COLO668 (cell line): ENCODE data around the gene VPS33A.

Experiments
- DNase-seq: peaks from one replicate; lab custom pipeline; 2025; ENCODE audit not compliant: unreplicated experiment; lab: John Stamatoyannopoulos, UW

VPS33A gene

DNA sequence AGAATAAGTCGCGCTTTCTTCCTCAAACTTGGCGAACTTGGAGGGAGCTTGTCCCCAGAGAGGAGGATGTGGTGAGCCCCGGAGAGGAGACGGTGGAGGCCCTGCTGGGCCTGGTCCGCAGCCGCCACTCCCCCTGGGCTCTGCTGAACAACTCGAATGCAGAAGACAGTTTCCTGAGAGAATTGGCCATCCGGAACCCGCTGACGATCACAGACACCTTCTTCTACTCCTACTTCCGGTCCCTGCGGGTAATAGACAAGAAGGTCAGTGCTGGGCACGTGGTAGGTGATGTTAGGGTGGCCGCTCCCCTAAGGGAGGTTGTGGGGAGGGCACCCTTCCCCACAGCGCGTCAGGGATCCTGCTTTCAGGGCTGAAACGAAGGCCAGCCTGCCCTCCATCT lies 81.8 kb downstream of the VPS33A start:
- DNase-seq = no peak

DNA sequence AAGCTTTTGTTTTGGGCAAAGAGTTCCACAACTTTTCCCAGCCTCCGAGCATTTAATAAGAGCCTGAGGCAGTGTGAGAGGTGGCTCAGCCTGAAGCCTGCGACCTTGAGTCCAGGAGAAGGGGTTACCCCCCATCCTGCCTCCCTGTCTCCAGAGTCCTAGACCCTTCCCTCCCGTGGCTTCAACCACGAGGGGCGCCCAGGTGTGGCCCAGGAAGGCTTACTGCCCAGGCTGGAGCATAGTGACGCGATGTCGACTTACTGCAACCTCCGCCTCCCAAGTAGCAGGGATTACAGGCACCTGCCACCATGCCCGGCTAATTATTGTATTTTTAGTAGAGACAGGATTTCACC lies 82.7 kb downstream of the VPS33A start:
- DNase-seq = no peak

DNA sequence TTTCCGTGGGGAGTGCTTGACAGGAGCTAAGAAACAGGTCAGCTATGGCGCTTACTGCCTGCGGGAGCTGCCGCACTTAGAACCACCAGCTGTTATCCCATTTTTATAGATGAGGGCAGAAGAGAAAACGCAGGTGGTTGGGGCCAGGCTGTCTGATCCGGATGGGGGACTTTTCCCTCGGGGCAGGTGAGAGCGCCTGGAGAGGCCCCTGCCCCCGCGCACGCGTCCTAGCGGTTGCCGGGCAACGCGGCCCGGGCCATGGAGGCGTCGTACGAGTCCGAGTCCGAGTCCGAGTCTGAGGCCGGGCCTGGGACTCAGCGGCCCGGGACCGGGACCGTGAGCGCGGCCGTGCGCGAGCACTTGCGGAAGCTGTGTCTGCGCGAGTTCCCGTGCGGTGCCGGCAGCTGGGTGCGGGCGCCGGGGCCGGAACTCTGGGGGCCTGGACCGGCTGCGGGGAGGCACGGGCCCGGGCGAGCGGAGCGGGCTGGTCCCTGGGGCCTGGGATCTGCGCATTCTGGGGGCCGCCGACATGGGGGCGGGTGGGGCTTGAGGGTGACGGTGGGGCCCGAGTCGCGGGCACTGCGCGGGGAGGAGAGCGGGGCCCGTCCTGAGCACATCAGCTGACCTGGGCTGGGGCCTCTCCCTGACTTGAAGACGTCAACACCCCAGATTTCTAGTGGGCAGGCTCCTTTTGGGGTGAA lies 83.3 kb downstream of the VPS33A start, which contains the start of gene LRRC43:
Gene LRRC43, plus strand, starts transcription at position 237 of the 701 bp plus-strand sequence. Its CDS starts 22 bp downstream, at position 259.
- DNase-seq = peak; percentile 95
